Lung (tissue), 12 donors: ENCODE results near the gene SEC14L5. TPM values are rescaled to one million over a fixed set of nuclear protein-coding genes. Genes with fewer than 3 reads are reported as not detected.

Source experiments
- ATAC-seq: fragments of 200-7000 bp; cut with Tn5 transposase; one replicate; pipeline ENCODE4 v1.9.1; 2020; ENCODE audit warnings: moderate number of reproducible peaks; ENCODE audit not compliant: insufficient read depth, low FRiP score
- DNase-seq, 3 donors: peaks; one replicate each; pipeline ENCODE4 v3.0.0-alpha.2; 2013 to 2017
- H3K27ac ChIP-seq, 2 donors: one replicate each; pipeline ENCODE4 v1.5.1; 2013; ENCODE audit warnings: mild to moderate bottlenecking in 2 of 2, moderate library complexity in 2 of 2, control low read depth in 1 of 2, inconsistent platforms in 1 of 2, low read depth in 1 of 2, low read length in 1 of 2
- H3K27me3 ChIP-seq, 3 donors: one replicate each; pipeline ENCODE4 v1.5.1; 2013; ENCODE audit warnings: low read length in 2 of 3; ENCODE audit not compliant: control insufficient read depth in 3 of 3, insufficient read depth in 3 of 3
- H3K36me3 ChIP-seq, 4 donors: one replicate each; pipeline ENCODE4 v1.5.1; 2013; ENCODE audit warnings: low read length in 4 of 4, mild to moderate bottlenecking in 1 of 4, moderate library complexity in 1 of 4; ENCODE audit not compliant: control insufficient read depth in 4 of 4, insufficient read depth in 4 of 4
- H3K4me1 ChIP-seq, 5 donors: one replicate each; pipeline ENCODE4 v1.5.1; 2013; ENCODE audit warnings: low read length in 5 of 5, mild to moderate bottlenecking in 2 of 5, moderate library complexity in 1 of 5; ENCODE audit not compliant: control insufficient read depth in 5 of 5, insufficient read depth in 5 of 5
- H3K4me3 ChIP-seq: one replicate; pipeline ENCODE4 v1.5.1; 2013; ENCODE audit warnings: mild to moderate bottlenecking, control low read depth, moderate library complexity
- H3K9ac ChIP-seq, 2 donors: one replicate each; pipeline ENCODE4 v1.5.1; 2013; ENCODE audit warnings: low read length in 2 of 2, control low read depth in 1 of 2; ENCODE audit not compliant: insufficient read depth in 1 of 2
- H3K9me3 ChIP-seq, 4 donors: one replicate each; pipeline ENCODE4 v1.5.1; 2013; ENCODE audit warnings: low read length in 3 of 4, mild to moderate bottlenecking in 1 of 4, moderate library complexity in 1 of 4; ENCODE audit not compliant: control insufficient read depth in 4 of 4, insufficient read depth in 3 of 4
- CTCF ChIP-seq: IDR thresholded peaks from 2 replicates; pipeline ENCODE4 v1.5.1; 2012; ENCODE audit warnings: mild to moderate bottlenecking; ENCODE audit errors: control extremely low read depth, extremely low read depth
- WGBS, 2 donors: extraction: QIAGEN DNeasy Blood & Tissue Kit; methylation state at CpG; one replicate each; pipeline ENCODE4 v1.1.7; 2013; 5-methylcytosine and 5-hydroxymethylcytosine counted together
- polyA plus RNA-seq, 2 donors: library from polyadenylated mRNA; stranded (reverse); fragments of 200-250 nt; gene quantifications; one replicate each; pipeline ENCODE4 v1.2.1, GENCODE V29; 2013
- total RNA-seq, 2 donors: library from RNA; depleted of rRNA in 1 of 2; stranded (reverse); fragments of >200 nt in 1 of 2; gene quantifications; one replicate each; pipeline ENCODE4 v1.2.1, GENCODE V29; 2014 to 2021
- donor health status: control.
- donor health status: control.
- donor health status: Bipolar disorder and iron deficiency.
- donor health status: healthy.
- donor health status: DM: yes; HTN: yes; CAD: no.

Gene SEC14L5
- total and polyA plus RNA-seq, 4 donors, result 0.10 to 0.98 (median 0.28) TPM

GRCh38 chr16:4910828-4911227, 47.3 kb upstream of the SEC14L5 start:
- TF ChIP-seq CTCF, result no peak
- DNase-seq (no peak), ATAC-seq (no peak)
- Histone ChIP-seq H3K4me1 (no peaks in the 10 kb centered on the region), H3K27me3 (no peaks in the 10 kb centered on the region), H3K9ac (no peak overlapping the region), H3K27ac (no peak overlapping the region), H3K4me3 (no peak overlapping the region), H3K9me3 (no peaks in the 10 kb centered on the region), H3K36me3 (no peaks in the 10 kb centered on the region)
- 88 to 92% methylated on average over 12 of the region's 12 CpGs for WGBS, 2 donors

- DNase-seq (no peak), ATAC-seq (no peak)
Measured at GRCh38 chr16:4911970-4912386, 46.2 kb upstream of the SEC14L5 start.

GRCh38 chr16:4913130-4913773, 44.9 kb upstream of the SEC14L5 start:
- Histone ChIP-seq H3K27me3 (no peaks in the 10 kb centered on the region), H3K4me1 (no peaks in the 10 kb centered on the region), H3K27ac (no peak overlapping the region), H3K9me3 (no peaks in the 10 kb centered on the region), H3K9ac (no peak overlapping the region), H3K36me3 (no peaks in the 10 kb centered on the region), H3K4me3 (no peak overlapping the region)
- ATAC-seq, result no peak
- DNase-seq, result no peak
- TF ChIP-seq CTCF, result no peak
- 63 to 83% methylated on average over 7 of the region's 7 CpGs for WGBS, 2 donors

More at GRCh38 chr16:4911970-4912386, 46.2 kb upstream of the SEC14L5 start:
- no peak for TF ChIP-seq CTCF
- Histone ChIP-seq H3K27ac (no peak overlapping the region), H3K9me3 (no peaks in the 10 kb centered on the region), H3K4me1 (no peaks in the 10 kb centered on the region), H3K36me3 (no peaks in the 10 kb centered on the region), H3K27me3 (no peaks in the 10 kb centered on the region), H3K4me3 (no peak overlapping the region), H3K9ac (no peak overlapping the region)
- 74 to 78% methylated on average over 6 of the region's 6 CpGs for WGBS, 2 donors
